GM19099 (cell line): ENCODE measurements around the gene INO80C.

Experiments
- POLR2A ChIP-seq: IDR thresholded peaks from 3 replicates; pipeline ENCODE4 v1.6.1; 2011; ENCODE audit warnings: low read depth; ENCODE audit not compliant: insufficient read length; ENCODE audit errors: extremely low read depth

The INO80C gene

GRCh38 chr18:35430721-35431373 lies 66.9 kb downstream of the INO80C start:
- no peak for TF ChIP-seq POLR2A

GRCh38 chr18:35426786-35427185 lies 71.0 kb downstream of the INO80C start:
- TF ChIP-seq POLR2A = no peak

GRCh38 chr18:35424356-35424755 lies 73.4 kb downstream of the INO80C start:
- no peak for TF ChIP-seq POLR2A

GRCh38 chr18:35422237-35422636 lies 75.5 kb downstream of the INO80C start:
- no peak for TF ChIP-seq POLR2A

GRCh38 chr18:35418610-35419009 lies 79.2 kb downstream of the INO80C start:
- TF ChIP-seq POLR2A = no peak
